ENCODE results near the gene IL11. TPM values are rescaled to one million over a fixed set of nuclear protein-coding genes. Genes with fewer than 3 reads are reported as not detected.
"Not testable (repeated sequence)": the region's sequence is repeated elsewhere in the genome, so short reads cannot be mapped to it uniquely, and the experiment has no call there.

Gene IL11
- 116 and 141 TPM in 2 replicates for total RNA-seq (2014; rRNA removed; shearing (Covaris generic))

- Histone ChIP-seq H3K4me1 (replicated peaks) (peaks cover 61% of the 10 kb centered on the region), H3K27me3 (replicated peaks) (no peaks in the 10 kb centered on the region), H3K36me3 (peaks cover 42% of the 10 kb centered on the region), H3K4me3 (peak within 1 kb of the TSS; percentile 88), H3K27ac (peak within 1 kb of the TSS; percentile 71), H3K9me3 (replicated peaks) (no peaks in the 10 kb centered on the region)
- DNase-seq (ENCODE audit: low read depth in 1 of 2, low spot score in 2 of 2) = peak; percentile 85 to 90
Measured at GRCh38 chr19:55370305-55370988, at the start of gene IL11. IL11 (minus strand) TSS chr19:55370463; CDS start chr19:55370310, 153 bp downstream.

- no peak overlapping the region for H3K27ac ChIP-seq
- H3K36me3 ChIP-seq = no peaks in the 10 kb centered on the region
- no peak overlapping the region for H3K4me3 ChIP-seq
Measured at GRCh38 chr19:55419624-55420236, 49.5 kb upstream of the IL11 start.

GRCh38 chr19:55419103-55419502 lies 48.8 kb upstream of the IL11 start:
- no peaks in the 10 kb centered on the region for H3K9me3 ChIP-seq (replicated peaks)
- H3K4me1 ChIP-seq (replicated peaks) = no peaks in the 10 kb centered on the region
- H3K27ac ChIP-seq = no peak overlapping the region
- no peak for DNase-seq (ENCODE audit: low read depth in 1 of 2, low spot score in 2 of 2)
- peaks cover 13% of the 10 kb centered on the region for H3K27me3 ChIP-seq (replicated peaks)
- no peaks in the 10 kb centered on the region for H3K36me3 ChIP-seq
- no peak overlapping the region for H3K4me3 ChIP-seq

More at GRCh38 chr19:55419624-55420236, 49.5 kb upstream of the IL11 start:
- no peaks in the 10 kb centered on the region for H3K4me1 ChIP-seq (replicated peaks)
- no peak for DNase-seq (ENCODE audit: low read depth in 1 of 2, low spot score in 2 of 2)
- peaks cover 16% of the 10 kb centered on the region for H3K27me3 ChIP-seq (replicated peaks)
- H3K9me3 ChIP-seq (replicated peaks) = no peaks in the 10 kb centered on the region

- DNase-seq (ENCODE audit: low read depth in 1 of 2, low spot score in 2 of 2) = peak; percentile 67 to 68
- no peaks in the 10 kb centered on the region for H3K9me3 ChIP-seq (replicated peaks)
- no peaks in the 10 kb centered on the region for H3K36me3 ChIP-seq
- no peaks in the 10 kb centered on the region for H3K4me1 ChIP-seq (replicated peaks)
- H3K4me3 ChIP-seq = no peak overlapping the region
- peaks cover 7% of the 10 kb centered on the region for H3K27me3 ChIP-seq (replicated peaks)
- H3K27ac ChIP-seq = no peak overlapping the region
Measured at GRCh38 chr19:55418185-55418584, 47.9 kb upstream of the IL11 start.

- peaks cover 24% of the 10 kb centered on the region for H3K36me3 ChIP-seq
- H3K4me1 ChIP-seq (replicated peaks) = peaks cover 20% of the 10 kb centered on the region
- no peak overlapping the region for H3K27ac ChIP-seq
- H3K27me3 ChIP-seq (replicated peaks) = no peaks in the 10 kb centered on the region
- H3K9me3 ChIP-seq (replicated peaks) = peaks cover 6% of the 10 kb centered on the region; the same call in 1 of the 2 replicates
- H3K4me3 ChIP-seq = no peak overlapping the region
- no peak for DNase-seq (ENCODE audit: low read depth in 1 of 2, low spot score in 2 of 2)
Measured at GRCh38 chr19:55410168-55410567, 39.9 kb upstream of the IL11 start.

GRCh38 chr19:55409179-55409578 lies 38.9 kb upstream of the IL11 start:
- H3K4me3 ChIP-seq; H3K27me3 ChIP-seq (replicated peaks); H3K27ac ChIP-seq; DNase-seq (ENCODE audit: low read depth in 1 of 2, low spot score in 2 of 2); H3K9me3 ChIP-seq (replicated peaks): not testable (repeated sequence)
- H3K36me3 ChIP-seq = peaks cover 34% of the 10 kb centered on the region
- peaks cover 30% of the 10 kb centered on the region for H3K4me1 ChIP-seq (replicated peaks)

GRCh38 chr19:55408533-55408872 lies 38.2 kb upstream of the IL11 start:
- Histone ChIP-seq H3K27ac (peak overlapping the region; percentile 100), H3K9me3 (replicated peaks) (peaks cover 6% of the 10 kb centered on the region; the same call in 1 of the 2 replicates), H3K27me3 (replicated peaks) (no peaks in the 10 kb centered on the region), H3K4me3 (peak overlapping the region; percentile 19), H3K36me3 (peaks cover 41% of the 10 kb centered on the region), H3K4me1 (replicated peaks) (peaks cover 34% of the 10 kb centered on the region)
- no peak for DNase-seq (ENCODE audit: low read depth in 1 of 2, low spot score in 2 of 2)

GRCh38 chr19:55407800-55408532 lies 37.7 kb upstream of the IL11 start:
- Histone ChIP-seq H3K9me3 (replicated peaks) (peaks cover 6% of the 10 kb centered on the region; the same call in 1 of the 2 replicates), H3K4me1 (replicated peaks) (peaks cover 38% of the 10 kb centered on the region), H3K27ac (peak overlapping the region; percentile 100), H3K27me3 (replicated peaks) (no peaks in the 10 kb centered on the region), H3K36me3 (peaks cover 46% of the 10 kb centered on the region), H3K4me3 (peak overlapping the region; percentile 96)
- DNase-seq (ENCODE audit: low read depth in 1 of 2, low spot score in 2 of 2) = peak; percentile 98 to 99

GRCh38 chr19:55407550-55407799 lies 37.2 kb upstream of the IL11 start, which contains the start of gene UBE2S:
UBE2S (minus strand) TSS chr19:55407788; CDS start chr19:55407589, 199 bp downstream.
- peaks cover 51% of the 10 kb centered on the region for H3K36me3 ChIP-seq
- H3K9me3 ChIP-seq (replicated peaks); H3K27me3 ChIP-seq (replicated peaks); DNase-seq (ENCODE audit: low read depth in 1 of 2, low spot score in 2 of 2): not testable (repeated sequence)
- peak within 1 kb of the TSS; percentile 100 for H3K27ac ChIP-seq
- H3K4me3 ChIP-seq = peak within 1 kb of the TSS; percentile 96
- peaks cover 41% of the 10 kb centered on the region for H3K4me1 ChIP-seq (replicated peaks)

GRCh38 chr19:55406826-55407549 lies 36.7 kb upstream of the IL11 start:
- peaks cover 56% of the 10 kb centered on the region for H3K36me3 ChIP-seq
- H3K27me3 ChIP-seq (replicated peaks) = no peaks in the 10 kb centered on the region
- peak overlapping the region; percentile 100 for H3K27ac ChIP-seq
- H3K9me3 ChIP-seq (replicated peaks) = peaks cover 6% of the 10 kb centered on the region; the same call in 1 of the 2 replicates
- H3K4me1 ChIP-seq (replicated peaks) = peaks cover 45% of the 10 kb centered on the region
- peak overlapping the region; percentile 96 for H3K4me3 ChIP-seq
- DNase-seq (ENCODE audit: low read depth in 1 of 2, low spot score in 2 of 2) = no peak

GRCh38 chr19:55406091-55406825 lies 36.0 kb upstream of the IL11 start:
- peak overlapping the region; percentile 96 for H3K4me3 ChIP-seq
- H3K4me1 ChIP-seq (replicated peaks) = peaks cover 45% of the 10 kb centered on the region
- H3K27me3 ChIP-seq (replicated peaks) = no peaks in the 10 kb centered on the region
- DNase-seq (ENCODE audit: low read depth in 1 of 2, low spot score in 2 of 2) = no peak
- no peak overlapping the region; the same call in 1 of the 2 replicates for H3K27ac ChIP-seq
- H3K9me3 ChIP-seq (replicated peaks) = peaks cover 6% of the 10 kb centered on the region; the same call in 1 of the 2 replicates
- H3K36me3 ChIP-seq = peaks cover 63% of the 10 kb centered on the region

- no peak for DNase-seq (ENCODE audit: low read depth in 1 of 2, low spot score in 2 of 2)
- H3K9me3 ChIP-seq (replicated peaks) = peaks cover 6% of the 10 kb centered on the region; the same call in 1 of the 2 replicates
- no peak overlapping the region for H3K27ac ChIP-seq
- peaks cover 45% of the 10 kb centered on the region for H3K4me1 ChIP-seq (replicated peaks)
- H3K4me3 ChIP-seq = peak overlapping the region; percentile 96
- H3K27me3 ChIP-seq (replicated peaks) = no peaks in the 10 kb centered on the region
- H3K36me3 ChIP-seq = peaks cover 70% of the 10 kb centered on the region
Measured at GRCh38 chr19:55405638-55406037, 35.4 kb upstream of the IL11 start.

- Histone ChIP-seq H3K36me3 (peaks cover 84% of the 10 kb centered on the region), H3K9me3 (replicated peaks) (0 out of 2 replicates have a peak, but pooled peaks cover 3% of the 10 kb centered on the region), H3K4me3 (no peak overlapping the region), H3K4me1 (replicated peaks) (peaks cover 38% of the 10 kb centered on the region), H3K27me3 (replicated peaks) (no peaks in the 10 kb centered on the region), H3K27ac (no peak overlapping the region)
- no peak for DNase-seq (ENCODE audit: low read depth in 1 of 2, low spot score in 2 of 2)
Measured at GRCh38 chr19:55402509-55402908, 32.2 kb upstream of the IL11 start.

All from SJSA1 (cell line).